OCI-LY3 (cell line): ENCODE results near the gene OR52N4.
"Not testable (repeated sequence)": the region's sequence is repeated elsewhere in the genome, so short reads cannot be mapped to it uniquely, and the experiment has no call there.

ENCODE experiments used
- H2AFZ ChIP-seq: fragments of 200-600, 300-600 bp; shearing (Covaris generic); 2 replicates; pipeline ENCODE4 v1.6.0; 2014; ENCODE audit warnings: antibody characterized with exemption, low read depth, low read length
- H3K27ac ChIP-seq: fragments of 200-600, 300-600 bp; sonication (generic); 2 replicates; pipeline ENCODE4 v1.5.1; 2014; ENCODE audit warnings: mild to moderate bottlenecking, low read length, moderate library complexity, mixed read lengths
- H3K27me3 ChIP-seq: fragments of 200-600, 300-600 bp; sonication (generic); 2 replicates; pipeline ENCODE4 v1.6.1; 2014; ENCODE audit warnings: low read depth, low read length, mixed read lengths
- H3K36me3 ChIP-seq: fragments of 200-600, 300-600 bp; sonication (generic); replicated peaks from 2 replicates; pipeline ENCODE3; 2014; ENCODE audit warnings: low read depth, low read length, mixed read lengths
- H3K4me1 ChIP-seq: fragments of 300-600, 200-600 bp; sonication (generic); 2 replicates; pipeline ENCODE4 v1.6.1; 2014; ENCODE audit warnings: low read length, mixed read lengths
- H3K4me2 ChIP-seq: fragments of 200-600, 300-600 bp; sonication (generic); 2 replicates; pipeline ENCODE4 v1.6.1; 2014; ENCODE audit warnings: low read length, mixed read lengths
- H3K4me3 ChIP-seq: fragments of 300-600, 200-600 bp; sonication (generic); 2 replicates; pipeline ENCODE4 v1.5.1; 2014; ENCODE audit warnings: antibody characterized with exemption, mild to moderate bottlenecking, low read length, moderate library complexity
- H3K79me2 ChIP-seq: fragments of 300-600, 200-600 bp; shearing (Covaris generic); 2 replicates; pipeline ENCODE4 v1.6.1; 2014; ENCODE audit warnings: mild to moderate bottlenecking, low read length, mixed read lengths
- H3K9ac ChIP-seq: fragments of 300-600, 200-600 bp; shearing (Covaris generic); 2 replicates; pipeline ENCODE4 v1.6.0; 2014; ENCODE audit warnings: mild to moderate bottlenecking, low read length, moderate library complexity
- H3K9me3 ChIP-seq: fragments of 200-600, 300-600 bp; shearing (Covaris generic); 2 replicates; pipeline ENCODE4 v1.6.1; 2014; ENCODE audit warnings: low read length, mixed read lengths; ENCODE audit not compliant: insufficient read depth
- H4K20me1 ChIP-seq: fragments of 200-600, 300-600 bp; sonication (generic); 2 replicates; pipeline ENCODE4 v1.6.1; 2016; ENCODE audit warnings: low read length, mixed read lengths; ENCODE audit not compliant: insufficient read depth
- CTCF ChIP-seq: fragments of 200-600, 300-600 bp; sonication (generic); IDR thresholded peaks from 2 replicates; pipeline ENCODE4 v1.5.1; 2014; ENCODE audit warnings: antibody characterized with exemption, low read length, low read depth
- EZH2phosphoT487 ChIP-seq: fragments of 200-600 bp; shearing (Covaris generic); IDR thresholded peaks from 2 replicates; pipeline ENCODE4 v1.6.1; 2018; ENCODE audit warnings: antibody characterized with exemption, mixed run types, low read depth

Gene OR52N4

DNA sequence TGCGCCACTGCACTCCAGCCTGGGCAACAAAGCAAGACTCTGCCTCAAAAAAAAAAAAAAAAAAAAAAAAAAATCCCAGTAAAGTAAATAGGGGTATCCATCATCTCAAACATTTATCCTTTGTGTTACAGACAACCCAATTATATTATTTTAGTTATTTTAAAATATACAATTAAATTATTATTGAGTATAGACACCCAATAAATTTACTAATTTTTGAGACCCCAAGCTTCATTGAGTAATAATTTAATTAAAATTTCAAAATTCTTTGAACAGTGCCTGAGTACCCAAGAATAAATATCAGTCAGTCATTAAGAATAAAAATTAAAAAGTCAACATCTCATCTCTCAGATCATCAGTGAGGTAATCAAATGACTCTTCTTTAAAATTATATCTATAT is at the start of gene OR52N4:
OR52N4 (plus strand) TSS at position 301 of the 400 bp plus-strand sequence. CDS start 498 bp downstream, outside the sequence.
- Histone ChIP-seq H4K20me1 (no peaks in the 10 kb centered on the region), H3K27me3 (no peaks in the 10 kb centered on the region)
- no peak for TF ChIP-seq CTCF
- TF ChIP-seq EZH2phosphoT487: no peak

GRCh38 chr11:5705688-5706087 is 48.4 kb upstream of the OR52N4 start:
- H3K9ac ChIP-seq: no peak overlapping the region
- H3K27me3 ChIP-seq: no peaks in the 10 kb centered on the region
- H3K27ac ChIP-seq: no peak overlapping the region
- no peak overlapping the region for H3K4me3 ChIP-seq
- H2AFZ ChIP-seq: no peak overlapping the region
- no peaks in the 10 kb centered on the region for H3K79me2 ChIP-seq
- no peaks in the 10 kb centered on the region for H3K9me3 ChIP-seq
- H3K4me1 ChIP-seq: peaks cover 10% of the 10 kb centered on the region
- H4K20me1 ChIP-seq: no peaks in the 10 kb centered on the region
- H3K36me3 ChIP-seq: peaks cover 27% of the 10 kb centered on the region
- no peak for TF ChIP-seq EZH2phosphoT487
- TF ChIP-seq CTCF: no peak
- no peak overlapping the region for H3K4me2 ChIP-seq

More for the DNA sequence above, at the start of gene OR52N4:
- H3K4me1 ChIP-seq: no peaks in the 10 kb centered on the region
- no peaks in the 10 kb centered on the region for H3K79me2 ChIP-seq
- H3K4me3 ChIP-seq: no peak within 1 kb of the TSS
- H2AFZ ChIP-seq: no peak within 1 kb of the TSS
- no peaks in the 10 kb centered on the region for H3K36me3 ChIP-seq
- no peak within 1 kb of the TSS for H3K9ac ChIP-seq
- no peak within 1 kb of the TSS for H3K4me2 ChIP-seq
- H3K9me3 ChIP-seq: no peaks in the 10 kb centered on the region
- no peak within 1 kb of the TSS for H3K27ac ChIP-seq

DNA sequence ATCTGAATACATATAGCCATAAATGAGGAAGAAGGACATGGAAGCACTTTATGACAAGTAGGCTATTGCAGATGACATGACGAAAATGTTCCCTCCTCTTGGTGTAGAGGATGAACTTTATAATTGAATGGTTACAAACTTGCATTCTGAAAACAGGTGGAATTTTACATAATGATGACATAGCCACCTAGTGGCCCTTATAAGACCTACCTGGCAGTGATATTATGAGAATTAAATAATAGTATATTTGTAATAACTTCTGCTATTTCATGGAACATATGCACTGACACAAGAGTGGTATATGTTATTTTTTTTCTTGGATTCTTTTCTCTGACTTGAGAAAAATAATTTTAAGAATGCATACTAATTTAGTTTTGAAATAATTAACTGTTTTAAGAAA is 41.5 kb upstream of the OR52N4 start:
- H3K27me3 ChIP-seq: no peaks in the 10 kb centered on the region
- TF ChIP-seq EZH2phosphoT487: no peak
- TF ChIP-seq CTCF: peak; percentile 53

GRCh38 chr11:5713695-5714094 is 40.3 kb upstream of the OR52N4 start:
- H3K9me3 ChIP-seq: no peaks in the 10 kb centered on the region
- TF ChIP-seq EZH2phosphoT487 (no peak), CTCF (no peak)

More for the DNA sequence above, 41.5 kb upstream of the OR52N4 start:
- no peak overlapping the region for H3K9ac ChIP-seq
- no peaks in the 10 kb centered on the region for H3K79me2 ChIP-seq
- H3K9me3 ChIP-seq: no peaks in the 10 kb centered on the region
- H2AFZ ChIP-seq: no peak overlapping the region
- no peak overlapping the region for H3K27ac ChIP-seq
- no peaks in the 10 kb centered on the region for H4K20me1 ChIP-seq
- peaks cover 2% of the 10 kb centered on the region for H3K36me3 ChIP-seq
- H3K4me3 ChIP-seq: no peak overlapping the region
- H3K4me2 ChIP-seq: no peak overlapping the region
- H3K4me1 ChIP-seq: no peaks in the 10 kb centered on the region

DNA sequence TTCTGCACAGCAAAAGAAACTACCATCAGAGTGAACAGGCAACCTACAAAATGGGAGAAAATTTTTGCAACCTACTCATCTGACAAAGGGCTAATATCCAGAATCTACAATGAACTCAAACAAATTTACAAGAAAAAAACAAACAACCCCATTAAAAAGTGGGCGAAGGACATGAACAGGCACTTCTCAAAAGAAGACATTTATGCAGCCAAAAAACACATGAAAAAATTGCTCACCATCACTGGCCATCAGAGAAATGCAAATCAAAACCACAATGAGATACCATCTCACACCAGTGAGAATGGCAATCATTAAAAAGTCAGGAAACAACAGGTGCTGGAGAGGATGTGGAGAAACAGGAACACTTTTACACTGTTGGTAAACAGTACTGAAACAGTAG is 37.5 kb upstream of the OR52N4 start:
- H3K27ac ChIP-seq, H3K27me3 ChIP-seq, H3K9me3 ChIP-seq, H3K4me2 ChIP-seq, H3K79me2 ChIP-seq, H4K20me1 ChIP-seq, H3K4me3 ChIP-seq, H3K4me1 ChIP-seq, H2AFZ ChIP-seq, H3K36me3 ChIP-seq, H3K9ac ChIP-seq: not testable (repeated sequence)

More at GRCh38 chr11:5713695-5714094, 40.3 kb upstream of the OR52N4 start:
- no peak overlapping the region for H3K9ac ChIP-seq
- H3K27ac ChIP-seq: no peak overlapping the region
- peaks cover 2% of the 10 kb centered on the region for H3K36me3 ChIP-seq
- H4K20me1 ChIP-seq: no peaks in the 10 kb centered on the region
- H3K4me2 ChIP-seq: no peak overlapping the region
- H3K27me3 ChIP-seq: no peaks in the 10 kb centered on the region
- no peaks in the 10 kb centered on the region for H3K4me1 ChIP-seq
- H3K79me2 ChIP-seq: no peaks in the 10 kb centered on the region
- no peak overlapping the region for H3K4me3 ChIP-seq
- no peak overlapping the region for H2AFZ ChIP-seq
